PC-9 (cell line): Measurements from ENCODE around the gene CUTC. TPM values are rescaled to one million over a fixed set of nuclear protein-coding genes. Genes with fewer than 3 reads are reported as not detected.

ENCODE experiments used
- BruUV-seq: library from RNA; stranded (reverse); fragments of 400-500 nt; replicated peaks from 2 replicates; lab custom pipeline; 2021; lab: Mats Ljungman, UMichigan
- CTCF ChIA-PET: fragments of 300-600 bp; sonication (Branson Sonifier 250); formaldehyde crosslinking; loops from one replicate; lab custom pipeline; 2022; ENCODE audit warnings: antibody characterized with exemption; lab: Charles Lee
- POLR2A ChIA-PET: fragments of 300-600 bp; sonication (Branson Sonifier 250); formaldehyde crosslinking; loops from one replicate; lab custom pipeline; 2022; ENCODE audit warnings: antibody characterized with exemption; ENCODE audit not compliant: unreplicated experiment; lab: Charles Lee
- DNase-seq, 2 experiments: peaks; one replicate each; pipeline versions ENCODE4 v3.0.0 to v3.0.0-alpha.2; 2015 to 2022; ENCODE audit warnings: mixed read lengths in 1 of 2
- H2AFZ ChIP-seq: fragments of 200-600 bp; sonication (generic); 2 replicates; pipeline ENCODE4 v1.8.1; 2017; ENCODE audit warnings: antibody characterized with exemption
- H3F3A ChIP-seq: fragments of 200-600 bp; sonication (generic); 2 replicates; pipeline ENCODE4 v1.8.1; 2017; ENCODE audit warnings: antibody characterized with exemption, mild to moderate bottlenecking, low read depth; ENCODE audit not compliant: insufficient read depth
- H3K27ac ChIP-seq: fragments of 200-600 bp; sonication (generic); 2 replicates; pipeline ENCODE4 v1.6.1; 2016; ENCODE audit warnings: mixed run types
- H3K27me3 ChIP-seq: fragments of 200-600 bp; sonication (generic); 2 replicates; pipeline ENCODE4 v1.6.1; 2016; ENCODE audit warnings: low read depth, mixed run types; ENCODE audit not compliant: insufficient read depth
- H3K36me3 ChIP-seq: fragments of 200-600 bp; sonication (generic); 2 replicates; pipeline ENCODE4 v1.6.1; 2016; ENCODE audit warnings: low read depth, mixed run types
- H3K4me1 ChIP-seq: fragments of 200-600 bp; sonication (generic); replicated peaks from 2 replicates; pipeline ENCODE4 v1.6.1; 2016; ENCODE audit warnings: mixed run types; ENCODE audit not compliant: insufficient read depth
- H3K4me2 ChIP-seq: fragments of 200-600 bp; sonication (generic); 2 replicates; pipeline ENCODE4 v1.6.1; 2017; ENCODE audit warnings: mixed run types
- H3K4me3 ChIP-seq: fragments of 200-600 bp; sonication (generic); 2 replicates; pipeline ENCODE4 v1.6.1; 2016; ENCODE audit warnings: mixed run types
- H3K79me2 ChIP-seq: fragments of 200-600 bp; sonication (generic); 2 replicates; pipeline ENCODE4 v1.6.1; 2017; ENCODE audit warnings: low read depth, mixed run types
- H3K9me2 ChIP-seq: fragments of 200-600 bp; sonication (generic); 2 replicates; pipeline ENCODE4 v1.8.1; 2017; ENCODE audit warnings: mild to moderate bottlenecking; ENCODE audit not compliant: insufficient read depth
- H3K9me3 ChIP-seq: fragments of 200-600 bp; sonication (generic); 2 replicates; pipeline ENCODE4 v1.8.1; 2016; ENCODE audit warnings: low read depth; ENCODE audit not compliant: insufficient read depth
- H4K20me1 ChIP-seq: fragments of 200-600 bp; sonication (generic); 2 replicates; pipeline ENCODE4 v1.8.1; 2017; ENCODE audit not compliant: insufficient read depth
- CTCF ChIP-seq: fragments of 200-600 bp; sonication (generic); conservative IDR thresholded peaks from 2 replicates; pipeline ENCODE4 v1.6.1; 2017; ENCODE audit warnings: mixed run types, antibody characterized with exemption, mild to moderate bottlenecking, moderate library complexity
- EZH2 ChIP-seq: fragments of 200-600 bp; sonication (generic); IDR thresholded peaks from 2 replicates; pipeline ENCODE4 v1.8.0; 2017; ENCODE audit warnings: antibody characterized with exemption, low read depth
- intact Hi-C: fragments of 100-400 bp; cut with micrococcal nuclease; formaldehyde crosslinking; loops from one replicate; pipeline ENCODE4 v1.10.0; 2022; ENCODE audit not compliant: unreplicated experiment
- total RNA-seq: library from RNA; stranded (reverse); gene quantifications from 2 replicates; pipeline ENCODE4 v1.2.3, GENCODE V29; 2021

Gene CUTC
- total RNA-seq, 1 experiment from 2014 or later = 7.6 TPM

- no peaks in the 10 kb centered on the region for H3K9me2 ChIP-seq
- BruUV-seq = no TSS peak
- ChIA-PET POLR2A (no interaction called here), CTCF (no interaction called here)
- H3K4me2 ChIP-seq = no peak overlapping the region
- TF ChIP-seq EZH2 = no peak
- TF ChIP-seq CTCF = no peak
- H3K36me3 ChIP-seq = no peaks in the 10 kb centered on the region
- H3K4me3 ChIP-seq = no peak overlapping the region
- no peaks in the 10 kb centered on the region for H3K9me3 ChIP-seq
- H4K20me1 ChIP-seq = no peaks in the 10 kb centered on the region
- H3K27ac ChIP-seq = no peak overlapping the region
- intact Hi-C loops = no loop called here
- no peaks in the 10 kb centered on the region for H3K79me2 ChIP-seq
- H3F3A ChIP-seq = no peaks in the 10 kb centered on the region
- no peak overlapping the region for H2AFZ ChIP-seq
- peak in 1 of 2 experiments; percentile 42 for DNase-seq
- H3K27me3 ChIP-seq = no peaks in the 10 kb centered on the region
- H3K4me1 ChIP-seq = no peaks in the 10 kb centered on the region
These were observed 11.6 kb upstream of the CUTC start for GRCh38 chr10:99720387-99720786.

- intact Hi-C loops = no loop called here
- CTCF ChIA-PET = no interaction called here
- no peak for DNase-seq
- no peaks in the 10 kb centered on the region for H3K36me3 ChIP-seq
- H3K4me2 ChIP-seq = no peak overlapping the region
- peaks cover 16% of the 10 kb centered on the region for H3F3A ChIP-seq
- BruUV-seq = no TSS peak
- H3K9me2 ChIP-seq = no peaks in the 10 kb centered on the region
- no peaks in the 10 kb centered on the region; the same call in 1 of the 2 replicates for H4K20me1 ChIP-seq
- no peak overlapping the region for H2AFZ ChIP-seq
- no peak overlapping the region for H3K27ac ChIP-seq
- peaks cover 10% of the 10 kb centered on the region; the same call in 1 of the 2 replicates for H3K4me1 ChIP-seq
- no peaks in the 10 kb centered on the region for H3K27me3 ChIP-seq
- POLR2A ChIA-PET = no interaction called here
- TF ChIP-seq CTCF (no peak), EZH2 (no peak)
- H3K4me3 ChIP-seq = no peak overlapping the region
- no peaks in the 10 kb centered on the region for H3K9me3 ChIP-seq
- H3K79me2 ChIP-seq = peaks cover 39% of the 10 kb centered on the region
These were observed 2.0 kb upstream of the CUTC start for GRCh38 chr10:99730026-99730425.

GRCh38 chr10:99731306-99732032, 565 bp upstream of the CUTC start:
- Histone ChIP-seq H3K4me3 (peak overlapping the region; percentile 93), H4K20me1 (no peaks in the 10 kb centered on the region; the same call in 1 of the 2 replicates), H3K36me3 (no peaks in the 10 kb centered on the region), H3K27me3 (no peaks in the 10 kb centered on the region), H3K9me2 (no peaks in the 10 kb centered on the region), H3K4me2 (peak overlapping the region; percentile 90), H2AFZ (peak overlapping the region; percentile 84), H3K27ac (peak overlapping the region; percentile 86), H3K4me1 (peaks cover 10% of the 10 kb centered on the region; the same call in 1 of the 2 replicates), H3K9me3 (no peaks in the 10 kb centered on the region), H3K79me2 (peaks cover 42% of the 10 kb centered on the region), H3F3A (peaks cover 20% of the 10 kb centered on the region)
- no peak for DNase-seq
- CTCF ChIA-PET = interaction anchor here (0.7 kb wide), 2 partner anchors 9 to 1020 kb away, joined by 3 read pairs; no protein-coding TSS in a partner anchor
- no peak for TF ChIP-seq EZH2
- TF ChIP-seq CTCF = no peak
- no TSS peak for BruUV-seq
- POLR2A ChIA-PET = interaction anchor here (0.5 to 0.7 kb wide), 2 partner anchors 75 to 1843 kb away, joined by 4 read pairs; no protein-coding TSS in a partner anchor
- intact Hi-C loops = loop anchor here (1.0 kb wide), 2 partner anchors 54 to 111 kb away; partner anchors contain the start of gene SLC25A28
